ENCODE data around the gene CRIP1.

The CRIP1 gene

GRCh38 chr14:105525326-105525725, 38.6 kb downstream of the CRIP1 start:
- Histone ChIP-seq H3K27me3 (ENCODE audit: insufficient read depth, low read length) (peaks cover 1% of the 10 kb centered on the region; the same call in 1 of the 2 replicates), H3K9me3 (ENCODE audit: low read length) (no peaks in the 10 kb centered on the region), H4K20me1 (ENCODE audit: insufficient read depth, low read length) (no peaks in the 10 kb centered on the region), H3K9ac (ENCODE audit: low read length) (no peak overlapping the region), H3K36me3 (ENCODE audit: insufficient read depth, low read length) (no peaks in the 10 kb centered on the region), H2AFZ (ENCODE audit: low read length) (no peak overlapping the region), H3K4me3 (ENCODE audit: low read depth, low read length, poor library complexity, severe bottlenecking) (no peak overlapping the region), H3K9me2 (ENCODE audit: low read depth, low read length) (no peaks in the 10 kb centered on the region), H3F3A (ENCODE audit: insufficient read depth, low read length) (peaks cover 3% of the 10 kb centered on the region; the same call in 1 of the 2 replicates), H3K4me1 (ENCODE audit: insufficient read depth, low read length, severe bottlenecking) (peaks cover 32% of the 10 kb centered on the region), H3K4me2 (ENCODE audit: low read length) (no peak overlapping the region), H3K27ac (ENCODE audit: low read depth, low read length, poor library complexity, severe bottlenecking) (no peak overlapping the region), H3K79me2 (ENCODE audit: insufficient read depth, low read length) (no peaks in the 10 kb centered on the region)
- no peak for TF ChIP-seq EZH2 (IDR thresholded peaks at IDR 0.05; ENCODE audit: borderline replicate concordance, low read length)
- TF ChIP-seq, protein P1, sequence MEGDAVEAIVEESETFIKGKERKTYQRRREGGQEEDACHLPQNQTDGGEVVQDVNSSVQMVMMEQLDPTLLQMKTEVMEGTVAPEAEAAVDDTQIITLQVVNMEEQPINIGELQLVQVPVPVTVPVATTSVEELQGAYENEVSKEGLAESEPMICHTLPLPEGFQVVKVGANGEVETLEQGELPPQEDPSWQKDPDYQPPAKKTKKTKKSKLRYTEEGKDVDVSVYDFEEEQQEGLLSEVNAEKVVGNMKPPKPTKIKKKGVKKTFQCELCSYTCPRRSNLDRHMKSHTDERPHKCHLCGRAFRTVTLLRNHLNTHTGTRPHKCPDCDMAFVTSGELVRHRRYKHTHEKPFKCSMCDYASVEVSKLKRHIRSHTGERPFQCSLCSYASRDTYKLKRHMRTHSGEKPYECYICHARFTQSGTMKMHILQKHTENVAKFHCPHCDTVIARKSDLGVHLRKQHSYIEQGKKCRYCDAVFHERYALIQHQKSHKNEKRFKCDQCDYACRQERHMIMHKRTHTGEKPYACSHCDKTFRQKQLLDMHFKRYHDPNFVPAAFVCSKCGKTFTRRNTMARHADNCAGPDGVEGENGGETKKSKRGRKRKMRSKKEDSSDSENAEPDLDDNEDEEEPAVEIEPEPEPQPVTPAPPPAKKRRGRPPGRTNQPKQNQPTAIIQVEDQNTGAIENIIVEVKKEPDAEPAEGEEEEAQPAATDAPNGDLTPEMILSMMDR (IDR thresholded peaks at IDR 0.05; ENCODE audit: low read length): no peak

GRCh38 chr14:105525861-105526775, 39.4 kb downstream of the CRIP1 start, which contains the start of gene TMEM121:
Gene TMEM121 (plus strand): TSS chr14:105526583. CDS start chr14:105528835, 2,252 bp downstream.
- Histone ChIP-seq H2AFZ (ENCODE audit: low read length) (no peak within 1 kb of the TSS), H3K9me2 (ENCODE audit: low read depth, low read length) (no peaks in the 10 kb centered on the region), H3K4me1 (ENCODE audit: insufficient read depth, low read length, severe bottlenecking) (peaks cover 32% of the 10 kb centered on the region), H3F3A (ENCODE audit: insufficient read depth, low read length) (peaks cover 3% of the 10 kb centered on the region; the same call in 1 of the 2 replicates), H3K4me3 (ENCODE audit: low read depth, low read length, poor library complexity, severe bottlenecking) (peak within 1 kb of the TSS; percentile 68), H3K9ac (ENCODE audit: low read length) (peak within 1 kb of the TSS; percentile 29; the same call in 1 of the 2 replicates), H3K4me2 (ENCODE audit: low read length) (peak within 1 kb of the TSS; percentile 95), H3K9me3 (ENCODE audit: low read length) (no peaks in the 10 kb centered on the region), H4K20me1 (ENCODE audit: insufficient read depth, low read length) (no peaks in the 10 kb centered on the region), H3K27me3 (ENCODE audit: insufficient read depth, low read length) (no peaks in the 10 kb centered on the region; the same call in 1 of the 2 replicates), H3K36me3 (ENCODE audit: insufficient read depth, low read length) (no peaks in the 10 kb centered on the region), H3K27ac (ENCODE audit: low read depth, low read length, poor library complexity, severe bottlenecking) (no peak within 1 kb of the TSS), H3K79me2 (ENCODE audit: insufficient read depth, low read length) (no peaks in the 10 kb centered on the region)
- TF ChIP-seq, protein P1 (IDR thresholded peaks at IDR 0.05; ENCODE audit: low read length): no peak

GRCh38 chr14:105526776-105527380, 40.2 kb downstream of the CRIP1 start:
- Histone ChIP-seq H3K36me3 (ENCODE audit: insufficient read depth, low read length) (no peaks in the 10 kb centered on the region), H3K9me2 (ENCODE audit: low read depth, low read length) (no peaks in the 10 kb centered on the region), H3K4me1 (ENCODE audit: insufficient read depth, low read length, severe bottlenecking) (peaks cover 32% of the 10 kb centered on the region), H3K27ac (ENCODE audit: low read depth, low read length, poor library complexity, severe bottlenecking) (no peak overlapping the region), H4K20me1 (ENCODE audit: insufficient read depth, low read length) (no peaks in the 10 kb centered on the region), H3F3A (ENCODE audit: insufficient read depth, low read length) (peaks cover 3% of the 10 kb centered on the region; the same call in 1 of the 2 replicates), H3K9ac (ENCODE audit: low read length) (peak overlapping the region; percentile 29; the same call in 1 of the 2 replicates), H3K9me3 (ENCODE audit: low read length) (no peaks in the 10 kb centered on the region), H2AFZ (ENCODE audit: low read length) (no peak overlapping the region), H3K4me3 (ENCODE audit: low read depth, low read length, poor library complexity, severe bottlenecking) (peak overlapping the region; percentile 68), H3K27me3 (ENCODE audit: insufficient read depth, low read length) (no peaks in the 10 kb centered on the region; the same call in 1 of the 2 replicates), H3K79me2 (ENCODE audit: insufficient read depth, low read length) (no peaks in the 10 kb centered on the region), H3K4me2 (ENCODE audit: low read length) (peak overlapping the region; percentile 95)
- no peak for TF ChIP-seq EZH2 (IDR thresholded peaks at IDR 0.05; ENCODE audit: borderline replicate concordance, low read length)
- TF ChIP-seq, protein P1 (IDR thresholded peaks at IDR 0.05; ENCODE audit: low read length): no peak
